Measurements from ENCODE around the gene CLTRN. TPM values are rescaled to one million over a fixed set of nuclear protein-coding genes. Genes with fewer than 3 reads are reported as not detected.
A peak's percentile ranks its signal among the peaks of the same experiment; 100 is the strongest.
"Not testable (repeated sequence)": the region's sequence is repeated elsewhere in the genome, so short reads cannot be mapped to it uniquely, and the experiment has no call there.

CLTRN gene
- total RNA-seq, 1 experiment from 2014 or later: 0.13 TPM

- DNase-seq (ENCODE audit: low spot score): not testable (repeated sequence)
These were observed 17.1 kb downstream of the CLTRN start for GRCh38 chrX:15647510-15647909.

- DNase-seq (ENCODE audit: low spot score): no peak
These were observed 18.1 kb downstream of the CLTRN start for GRCh38 chrX:15646543-15646942.

GRCh38 chrX:15646031-15646430, 18.6 kb downstream of the CLTRN start:
- no peak for DNase-seq (ENCODE audit: low spot score)

- no peak for DNase-seq (ENCODE audit: low spot score)
These were observed 19.3 kb downstream of the CLTRN start for GRCh38 chrX:15645266-15645665.

DNA sequence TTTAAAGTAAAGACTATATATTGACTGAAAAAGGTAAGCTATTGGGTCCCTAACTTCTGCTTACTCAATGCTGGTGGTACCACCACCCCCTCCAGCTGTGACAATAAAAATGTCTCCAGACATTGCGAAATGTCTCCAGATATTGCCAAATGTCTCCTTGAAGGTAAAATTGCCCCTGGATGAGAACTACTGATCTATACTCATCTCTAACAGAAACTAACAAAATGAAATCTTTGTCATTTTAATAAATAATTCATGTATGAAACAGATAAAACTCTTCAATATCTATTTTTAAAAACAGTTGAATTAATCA, 20.1 kb downstream of the CLTRN start:
- no peak for DNase-seq (ENCODE audit: low spot score)

GRCh38 chrX:15643786-15644559, 20.6 kb downstream of the CLTRN start:
- DNase-seq (ENCODE audit: low spot score): no peak

DNA sequence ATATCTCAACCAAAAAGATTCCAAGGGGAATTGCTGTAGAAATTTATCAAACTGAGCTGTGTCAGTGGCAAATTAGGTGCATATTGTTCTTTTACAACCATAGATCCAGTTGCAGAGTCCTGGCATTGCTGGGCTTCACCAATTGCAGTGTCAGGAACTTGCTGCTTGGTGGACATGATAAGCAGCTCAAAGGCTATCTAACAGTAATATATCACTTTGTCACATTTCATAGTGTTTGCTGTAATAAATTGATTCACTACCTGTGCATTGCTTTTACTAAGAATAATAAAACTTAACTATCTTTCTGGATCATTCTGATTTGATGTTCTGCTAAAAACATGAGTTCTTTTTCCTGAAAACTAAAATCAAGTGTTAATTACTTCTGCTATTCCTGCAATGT, 33.0 kb downstream of the CLTRN start:
- DNase-seq (ENCODE audit: low spot score): no peak

GRCh38 chrX:15623054-15623453, 41.6 kb downstream of the CLTRN start:
- DNase-seq (ENCODE audit: low spot score): no peak

- peak; percentile 41 for DNase-seq (ENCODE audit: low spot score)
These were observed 45.4 kb downstream of the CLTRN start for GRCh38 chrX:15619053-15619755.

DNA sequence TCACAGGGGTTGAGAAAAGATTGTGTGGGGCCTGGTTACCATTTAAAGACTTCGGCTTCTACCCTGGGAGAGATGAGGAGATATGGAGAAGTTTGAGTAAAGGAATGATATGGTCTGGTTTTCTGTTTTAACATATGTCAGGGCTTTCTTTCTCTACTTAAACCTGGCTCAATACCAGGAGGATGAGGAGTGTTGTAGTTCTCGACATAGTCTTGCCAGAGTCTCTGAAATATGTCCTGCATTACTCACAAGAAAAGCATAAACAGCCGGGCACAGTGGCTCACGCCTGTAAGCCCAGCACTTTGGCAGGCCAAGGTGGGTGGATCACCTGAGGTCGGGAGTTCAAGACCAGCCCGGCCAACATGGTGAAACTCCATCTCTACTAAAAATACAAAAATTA, 47.5 kb downstream of the CLTRN start:
- DNase-seq (ENCODE audit: low spot score): no peak

GRCh38 chrX:15616531-15616930, 48.1 kb downstream of the CLTRN start:
- no peak for DNase-seq (ENCODE audit: low spot score)

DNA sequence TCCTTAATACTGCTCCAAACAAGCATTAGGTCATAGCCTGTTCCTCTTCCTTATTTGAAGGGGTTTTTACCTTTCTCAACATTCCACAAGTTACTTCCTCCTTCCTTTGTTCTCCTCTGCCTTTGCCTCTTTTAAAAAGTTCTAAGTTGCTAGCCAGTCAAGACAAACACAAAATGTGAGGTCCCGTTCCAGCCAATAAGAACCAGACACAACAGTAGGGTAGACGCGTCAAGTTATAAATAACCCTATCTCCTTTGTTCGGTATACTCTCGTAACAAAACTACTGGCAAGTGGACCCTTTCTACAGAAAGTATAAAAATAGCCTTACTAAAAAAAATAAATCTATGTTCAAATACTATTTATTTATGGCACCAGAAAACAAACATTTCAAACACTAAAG, 57.5 kb downstream of the CLTRN start:
- no peak for DNase-seq (ENCODE audit: low spot score)

GRCh38 chrX:15606136-15606535, 58.5 kb downstream of the CLTRN start:
- no peak for DNase-seq (ENCODE audit: low spot score)

DNA sequence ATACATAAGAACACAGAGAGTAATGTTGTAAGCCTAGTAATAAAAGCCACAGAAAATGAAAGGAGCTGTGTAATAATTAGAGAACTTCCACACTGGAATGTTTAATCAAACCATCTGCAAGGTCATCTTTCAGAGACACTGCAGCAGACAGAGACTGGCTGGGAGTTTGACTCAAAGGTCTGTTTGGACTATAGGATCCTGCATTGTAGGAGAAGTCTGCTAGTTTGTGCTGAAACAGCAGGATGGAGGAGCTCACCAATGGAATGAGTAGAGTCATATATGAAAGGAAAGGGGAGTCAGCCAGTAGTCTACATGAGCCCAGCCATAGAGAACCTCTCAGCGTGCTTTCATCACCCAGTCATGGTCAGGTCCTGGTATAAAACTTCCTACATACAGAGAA, 59.4 kb downstream of the CLTRN start:
- no peak for DNase-seq (ENCODE audit: low spot score)

GRCh38 chrX:15602761-15603160, 61.8 kb downstream of the CLTRN start:
- no peak for DNase-seq (ENCODE audit: low spot score)

GRCh38 chrX:15601932-15602331, 62.7 kb downstream of the CLTRN start:
- no peak for DNase-seq (ENCODE audit: low spot score)

GRCh38 chrX:15600745-15601144, 63.9 kb downstream of the CLTRN start, which contains the start of gene ACE2:
Gene ACE2 (minus strand): TSS chrX:15600960. CDS start chrX:15600911, 49 bp downstream.
- DNase-seq (ENCODE audit: low spot score): no peak

DNA sequence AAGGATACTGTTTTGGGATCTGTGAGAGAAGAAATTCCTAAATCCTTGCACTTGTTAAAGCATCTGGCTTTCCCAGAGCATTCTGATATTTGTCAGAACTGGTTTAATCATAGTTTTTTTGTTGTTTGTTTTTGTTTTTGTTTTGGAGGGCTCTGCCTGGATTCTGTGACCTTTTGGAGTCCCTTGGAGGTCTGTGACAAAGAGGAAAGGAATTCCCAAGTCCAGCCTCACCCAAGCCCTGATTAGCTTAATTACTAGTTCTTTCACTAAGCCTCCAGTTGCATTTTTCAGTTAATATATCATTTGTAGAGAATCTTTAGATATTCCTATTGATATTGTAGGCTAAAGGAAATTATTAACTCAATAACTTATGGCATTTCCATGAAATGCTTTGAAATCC, 64.6 kb downstream of the CLTRN start:
- DNase-seq (ENCODE audit: low spot score): no peak

GRCh38 chrX:15599461-15599860, 65.1 kb downstream of the CLTRN start:
- DNase-seq (ENCODE audit: low spot score): no peak

DNA sequence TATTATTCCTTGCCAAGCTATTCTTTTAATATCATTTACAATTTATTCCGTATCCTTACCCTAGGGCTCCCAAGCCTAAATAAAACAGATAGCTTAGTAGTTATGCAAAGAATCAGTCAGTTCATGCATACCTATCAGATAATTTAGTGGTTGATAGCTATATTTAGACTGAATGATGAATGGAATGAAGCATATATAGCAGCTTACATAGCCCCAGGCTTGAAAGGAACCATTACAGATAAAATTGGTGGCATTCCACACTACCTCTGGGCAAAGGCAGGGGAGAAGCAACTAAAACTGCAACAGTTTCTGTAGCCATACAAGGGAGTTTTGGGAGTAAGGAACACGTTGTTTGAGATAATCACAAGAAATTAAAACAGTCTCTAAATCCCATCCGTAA, 66.6 kb downstream of the CLTRN start:
- DNase-seq (ENCODE audit: low spot score): no peak

GRCh38 chrX:15594371-15594770, 70.2 kb downstream of the CLTRN start:
- peak; percentile 9 for DNase-seq (ENCODE audit: low spot score)

GRCh38 chrX:15579778-15580747, 84.5 kb downstream of the CLTRN start:
- DNase-seq (ENCODE audit: low spot score): no peak

Measured in HT-29 (cell line).